WERI-Rb-1 (cell line): ENCODE results near the gene EFCAB6.

ENCODE experiments used
- DNase-seq: peaks from one replicate; pipeline ENCODE4 v3.0.0-alpha.2; 2020
- H3K27ac ChIP-seq: fragments of 250-450 bp; sonication (Bioruptor Pico); 2 replicates; pipeline ENCODE4 v1.5.1; 2020; ENCODE audit warnings: mild to moderate bottlenecking, moderate library complexity
- H3K27me3 ChIP-seq: fragments of 250-450 bp; sonication (Bioruptor Pico); 2 replicates; pipeline ENCODE4 v1.5.1; 2021; ENCODE audit warnings: mild to moderate bottlenecking, low read depth, moderate library complexity; ENCODE audit not compliant: insufficient read depth, severe bottlenecking
- H3K36me3 ChIP-seq: fragments of 250-450 bp; sonication (Bioruptor Pico); 2 replicates; pipeline ENCODE4 v1.5.1; 2020; ENCODE audit warnings: mild to moderate bottlenecking, moderate library complexity
- H3K4me3 ChIP-seq: 2 replicates; pipeline ENCODE4 v1.5.1; 2011; ENCODE audit warnings: low read depth, mild to moderate bottlenecking, control low read depth, low read length
- H3K9me3 ChIP-seq: fragments of 250-450 bp; sonication (Bioruptor Pico); 2 replicates; pipeline ENCODE4 v1.5.1; 2021; ENCODE audit warnings: mild to moderate bottlenecking, moderate library complexity; ENCODE audit not compliant: severe bottlenecking
- CTCF ChIP-seq: IDR thresholded peaks from 2 replicates; pipeline ENCODE4 v1.5.1; 2011; ENCODE audit warnings: low read depth, mild to moderate bottlenecking, control low read depth, inconsistent platforms, low read length

The EFCAB6 gene

GRCh38 chr22:43572710-43573109 is 239.4 kb downstream of the EFCAB6 start:
- no peak for DNase-seq
- no peak overlapping the region for H3K27ac ChIP-seq
- H3K9me3 ChIP-seq, result no peaks in the 10 kb centered on the region
- H3K4me3 ChIP-seq, result no peak overlapping the region
- no peak for TF ChIP-seq CTCF
- no peaks in the 10 kb centered on the region for H3K27me3 ChIP-seq
- no peaks in the 10 kb centered on the region for H3K36me3 ChIP-seq

GRCh38 chr22:43571181-43571580 is 240.9 kb downstream of the EFCAB6 start:
- Histone ChIP-seq H3K4me3 (peak overlapping the region; percentile 2; the same call in 1 of the 2 replicates), H3K27me3 (no peaks in the 10 kb centered on the region), H3K27ac (peak overlapping the region; percentile 80), H3K36me3 (no peaks in the 10 kb centered on the region), H3K9me3 (no peaks in the 10 kb centered on the region)
- TF ChIP-seq CTCF, result no peak
- DNase-seq, result no peak

- Histone ChIP-seq H3K27me3 (no peaks in the 10 kb centered on the region), H3K9me3 (no peaks in the 10 kb centered on the region), H3K27ac (peak overlapping the region; percentile 80), H3K36me3 (no peaks in the 10 kb centered on the region), H3K4me3 (peak overlapping the region; percentile 2; the same call in 1 of the 2 replicates)
- no peak for TF ChIP-seq CTCF
- DNase-seq, result peak; percentile 52
Observed at GRCh38 chr22:43570531-43571165, 241.5 kb downstream of the EFCAB6 start.

- Histone ChIP-seq H3K4me3 (no peak overlapping the region), H3K27ac (no peak overlapping the region), H3K36me3 (no peaks in the 10 kb centered on the region), H3K27me3 (no peaks in the 10 kb centered on the region), H3K9me3 (peaks cover 3% of the 10 kb centered on the region)
- TF ChIP-seq CTCF, result no peak
- DNase-seq, result no peak
Observed at GRCh38 chr22:43569111-43569510, 243.0 kb downstream of the EFCAB6 start.

GRCh38 chr22:43567691-43568324 is 244.3 kb downstream of the EFCAB6 start:
- no peak overlapping the region for H3K27ac ChIP-seq
- H3K36me3 ChIP-seq, result no peaks in the 10 kb centered on the region
- no peak for DNase-seq
- no peak for TF ChIP-seq CTCF
- H3K27me3 ChIP-seq, result no peaks in the 10 kb centered on the region
- no peak overlapping the region for H3K4me3 ChIP-seq
- H3K9me3 ChIP-seq, result peaks cover 3% of the 10 kb centered on the region
